H54 (cell line): ENCODE results near the gene C7orf57.

Experiments used
- DNase-seq: peaks from one replicate; pipeline ENCODE4 v3.0.0; 2011; ENCODE audit warnings: low spot score, mixed read lengths; ENCODE audit not compliant: insufficient read length
- FAIRE-seq: peaks from 3 replicates; lab custom pipeline; 2011; peaks lifted over from hg19 to GRCh38; lab: Jason Lieb, UNC
- POLR2A ChIP-seq: IDR thresholded peaks from 2 replicates; pipeline ENCODE4 v1.6.1; 2011; ENCODE audit warnings: low read depth, mild to moderate bottlenecking, low read length

C7orf57 gene

DNA sequence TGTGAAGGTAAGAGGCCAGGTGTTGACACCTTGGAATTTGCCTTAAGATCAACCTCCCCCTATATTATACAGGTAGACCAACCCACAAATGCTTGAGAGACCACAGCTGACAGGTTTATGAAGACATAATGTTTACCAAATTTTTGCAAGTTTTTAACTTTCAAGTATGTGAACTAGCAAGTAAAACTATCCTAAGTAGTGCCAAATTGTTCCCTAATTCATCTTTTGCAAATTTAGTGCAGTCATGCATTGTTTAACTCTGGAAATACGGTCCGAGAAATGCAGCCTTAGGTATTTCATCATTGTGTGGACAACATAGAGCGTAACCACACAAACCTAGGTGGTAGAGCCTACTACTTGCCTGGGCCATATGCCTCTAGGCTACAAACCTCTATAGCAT, 64.4 kb downstream of the C7orf57 start:
- no peak for TF ChIP-seq POLR2A
- FAIRE-seq = no peak
- DNase-seq = no peak

DNA sequence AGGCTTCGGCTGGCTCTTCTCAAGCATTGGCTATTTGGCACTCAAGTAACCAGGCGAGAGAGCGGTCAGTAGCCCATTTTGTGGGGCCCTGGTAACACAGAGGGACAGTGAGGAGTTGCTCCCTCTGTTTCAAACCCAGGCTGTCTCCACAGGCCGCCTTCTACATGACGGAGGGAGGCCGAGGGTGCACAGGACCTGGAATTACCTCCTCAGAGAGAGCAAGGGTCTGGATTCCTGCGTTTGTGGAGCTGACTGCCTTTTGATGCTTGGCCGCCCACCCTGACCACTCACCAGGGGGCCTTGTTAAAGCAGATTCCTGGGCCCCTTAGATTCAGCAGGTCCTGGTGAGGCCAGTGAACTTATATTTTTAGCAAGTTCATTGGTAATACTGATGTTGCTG, 66.0 kb downstream of the C7orf57 start:
- no peak for TF ChIP-seq POLR2A
- DNase-seq (no peak), FAIRE-seq (no peak)

DNA sequence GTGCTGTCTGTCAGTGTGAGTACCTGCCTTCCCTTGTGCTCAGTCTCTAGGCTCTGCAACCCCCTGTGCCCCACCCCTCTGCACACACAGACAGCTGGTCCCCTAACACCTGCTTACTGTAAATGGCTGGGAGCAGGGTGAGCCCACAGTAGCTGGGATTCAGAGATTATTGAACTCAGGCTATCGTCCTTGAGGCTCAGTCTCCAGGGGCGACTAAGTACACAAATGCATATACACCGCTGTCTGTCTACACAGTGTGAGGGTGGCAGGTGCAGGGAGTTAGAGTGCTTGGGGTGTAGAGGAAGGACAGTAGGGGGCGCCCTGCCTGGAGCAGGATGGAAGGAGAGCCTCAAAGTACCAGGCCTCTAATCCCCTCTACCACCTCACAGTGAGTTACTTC, 66.6 kb downstream of the C7orf57 start:
- TF ChIP-seq POLR2A = no peak
- FAIRE-seq = no peak
- no peak for DNase-seq

DNA sequence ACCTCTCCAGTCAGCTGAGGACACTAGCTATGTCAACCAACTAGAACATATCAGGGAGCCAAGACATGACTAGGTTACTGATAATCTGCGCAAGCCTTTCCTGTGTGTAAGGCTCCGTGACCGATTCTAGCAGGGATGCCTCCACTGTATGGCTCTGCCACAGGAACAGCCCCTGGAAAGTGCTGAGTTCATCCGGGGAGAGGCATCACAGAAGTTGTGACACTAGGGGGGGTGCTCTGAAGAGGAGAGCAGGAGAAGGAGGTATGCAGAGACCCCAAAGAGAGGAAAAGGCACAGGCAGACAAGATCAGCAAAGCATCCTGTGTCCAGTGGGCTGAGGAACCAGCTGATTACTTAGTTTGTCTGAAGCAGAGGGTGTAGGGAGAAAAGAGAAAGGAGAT, 67.2 kb downstream of the C7orf57 start:
- no peak for DNase-seq
- FAIRE-seq = no peak
- no peak for TF ChIP-seq POLR2A

DNA sequence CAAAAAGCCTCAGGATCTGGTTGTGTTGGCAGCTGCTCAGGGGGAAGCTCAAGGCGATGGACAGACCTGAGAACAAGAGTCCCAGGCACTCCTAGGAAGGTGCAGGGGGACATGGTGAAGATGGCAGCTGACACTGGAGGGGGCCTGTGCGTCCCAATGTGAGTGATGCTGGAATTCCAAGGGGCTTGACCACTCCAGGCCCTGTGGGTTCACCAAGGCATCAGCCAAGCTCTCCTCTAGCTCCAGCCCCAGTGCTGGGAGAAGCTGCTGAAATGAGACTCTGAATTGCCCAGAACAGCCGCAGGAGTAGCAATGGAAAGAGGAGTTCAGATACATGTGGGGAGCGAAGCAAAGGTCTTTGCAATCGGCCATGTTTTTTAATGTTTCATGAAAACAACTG, 69.7 kb downstream of the C7orf57 start:
- DNase-seq (no peak), FAIRE-seq (no peak)
- TF ChIP-seq POLR2A = no peak

DNA sequence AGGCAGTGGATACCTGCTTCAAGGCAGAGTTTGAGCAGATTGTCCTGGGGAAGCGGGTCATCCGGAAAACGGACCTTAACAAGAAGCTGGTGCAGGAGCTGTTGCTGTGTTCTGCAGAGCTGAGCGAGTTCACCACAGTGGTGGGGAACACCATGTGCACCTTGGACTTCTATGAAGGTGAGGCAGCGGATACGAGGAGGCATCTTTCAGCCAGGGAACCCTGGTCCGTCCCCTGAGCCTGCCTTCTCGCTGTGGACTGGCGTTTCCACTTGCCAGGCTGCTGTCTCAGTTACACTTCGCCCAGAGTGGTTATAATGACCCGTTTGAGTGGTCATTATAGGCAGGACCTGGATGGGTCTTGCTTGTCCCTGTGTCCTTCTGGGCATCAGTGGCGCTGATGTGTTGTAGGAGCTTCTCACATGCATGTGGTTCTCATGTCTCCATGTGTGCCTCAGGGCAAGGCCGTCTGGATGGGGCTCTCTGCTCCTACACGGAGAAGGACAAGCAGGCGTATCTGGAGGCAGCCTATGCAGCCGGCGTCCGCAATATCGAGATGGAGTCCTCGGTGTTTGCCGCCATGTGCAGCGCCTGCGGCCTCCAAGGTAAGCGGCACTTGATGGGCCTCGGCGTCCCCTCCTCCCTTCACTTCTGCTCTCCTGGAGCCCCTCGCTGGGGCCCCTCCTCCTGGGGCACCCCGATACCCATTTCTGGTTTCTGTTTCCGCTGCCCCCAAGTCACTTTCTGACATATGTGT, 71.7 kb downstream of the C7orf57 start:
- DNase-seq = no peak
- no peak for FAIRE-seq
- no peak for TF ChIP-seq POLR2A

DNA sequence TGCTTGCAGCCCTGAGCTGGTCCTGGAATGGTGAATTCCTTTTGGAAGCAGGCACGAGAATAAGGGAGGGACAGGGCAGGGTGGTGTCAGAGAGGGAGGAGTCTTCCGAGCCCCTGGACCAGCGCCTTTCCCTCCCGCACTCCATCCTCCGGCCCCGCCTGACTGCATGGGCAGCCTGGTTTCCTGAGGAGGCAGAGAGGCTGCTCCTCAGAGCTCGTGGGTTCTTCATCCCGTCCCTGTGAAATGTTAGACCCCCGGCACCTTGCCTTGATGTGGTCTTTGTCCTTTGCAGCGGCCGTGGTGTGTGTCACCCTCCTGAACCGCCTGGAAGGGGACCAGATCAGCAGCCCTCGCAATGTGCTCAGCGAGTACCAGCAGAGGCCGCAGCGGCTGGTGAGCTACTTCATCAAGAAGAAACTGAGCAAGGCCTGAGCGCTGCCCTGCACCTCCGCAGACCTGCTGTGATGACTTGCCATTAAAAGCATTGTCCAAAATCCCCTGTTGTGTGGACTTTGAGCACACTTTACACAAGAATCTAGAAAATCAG, 72.7 kb downstream of the C7orf57 start:
- no peak for TF ChIP-seq POLR2A
- DNase-seq (no peak), FAIRE-seq (no peak)

DNA sequence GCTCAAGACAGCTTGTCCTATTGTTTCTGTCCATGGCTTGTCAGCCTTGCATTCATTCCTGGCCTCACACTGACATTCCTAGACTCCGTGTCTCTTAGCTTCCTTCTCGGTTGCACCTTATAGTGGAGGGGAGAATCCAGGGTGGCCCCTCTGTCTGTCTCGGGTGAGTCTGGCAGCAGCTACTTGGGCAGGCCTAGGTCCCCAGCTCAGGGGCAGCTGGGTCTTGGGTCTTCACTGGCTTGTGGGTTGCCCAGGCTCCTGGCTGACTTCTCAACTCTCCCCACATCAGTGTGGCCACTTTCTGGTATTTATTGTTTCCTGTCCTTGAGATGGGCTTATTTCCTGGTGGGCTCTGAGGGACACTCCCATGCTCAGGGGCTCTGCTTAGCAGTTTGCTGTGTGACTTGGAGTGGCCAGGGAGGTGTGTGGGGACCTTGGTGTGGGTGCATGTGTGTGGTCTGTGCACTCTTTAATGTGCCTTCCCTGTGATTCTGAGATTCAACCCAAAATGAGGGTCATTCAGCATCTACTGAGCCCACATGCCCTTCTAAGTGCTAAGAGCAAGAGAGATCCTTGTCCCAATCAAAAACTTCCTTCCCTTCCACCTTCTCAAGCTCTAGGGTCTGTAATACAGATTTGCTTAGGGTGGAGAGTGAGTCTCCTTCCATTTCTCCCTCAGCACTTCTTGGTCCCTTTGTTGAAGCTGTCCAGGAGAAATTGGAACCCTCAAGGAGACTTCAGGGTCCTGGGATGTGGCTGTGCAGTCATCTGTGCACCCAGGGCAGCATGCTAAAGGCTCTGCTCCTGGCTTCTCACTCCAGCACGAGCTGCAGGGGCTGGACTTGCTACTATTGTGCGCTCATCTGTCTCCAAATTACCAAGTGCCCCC, 73.9 kb downstream of the C7orf57 start:
- DNase-seq = no peak
- FAIRE-seq = no peak
- TF ChIP-seq POLR2A = no peak

DNA sequence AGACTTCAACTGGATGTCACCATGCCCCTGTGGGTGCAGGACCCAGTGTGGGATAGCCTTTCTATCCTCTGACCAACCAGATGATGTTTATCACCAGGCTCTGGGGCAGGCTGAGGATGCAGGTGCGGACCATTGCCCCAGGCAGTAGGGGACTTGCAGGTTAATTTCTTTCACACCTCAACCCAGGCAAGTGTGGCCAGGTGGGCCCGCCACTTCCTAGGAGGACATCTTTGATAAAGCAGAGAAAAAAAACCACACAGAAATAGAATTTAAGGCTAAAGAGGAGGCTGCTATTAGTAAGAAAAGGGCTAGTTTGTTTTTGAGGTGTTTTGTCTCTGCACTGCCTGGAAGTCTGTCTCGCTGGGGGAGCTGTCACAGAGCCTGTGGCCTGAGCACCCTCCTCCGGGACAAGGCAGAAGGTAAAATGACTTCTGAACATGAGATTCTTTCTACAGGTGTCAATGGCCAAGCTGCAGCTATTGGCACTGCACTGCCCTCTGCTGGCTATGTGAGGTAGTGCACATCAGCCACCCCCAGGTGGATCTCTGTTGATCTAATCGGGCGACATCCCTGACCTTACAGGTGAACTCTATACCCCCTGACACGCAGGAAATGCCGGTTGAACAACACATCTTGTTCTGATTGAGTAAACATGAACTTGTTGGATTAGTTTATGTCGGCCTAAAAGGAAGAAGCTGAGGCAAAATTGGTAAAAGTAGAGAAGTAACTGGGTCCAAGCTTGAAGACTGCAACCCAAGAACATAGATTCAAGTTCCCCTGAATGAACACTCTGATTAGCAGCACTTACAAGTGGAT, 74.7 kb downstream of the C7orf57 start:
- DNase-seq = peak; percentile 62
- peak; percentile 15 for FAIRE-seq
- TF ChIP-seq POLR2A = no peak

DNA sequence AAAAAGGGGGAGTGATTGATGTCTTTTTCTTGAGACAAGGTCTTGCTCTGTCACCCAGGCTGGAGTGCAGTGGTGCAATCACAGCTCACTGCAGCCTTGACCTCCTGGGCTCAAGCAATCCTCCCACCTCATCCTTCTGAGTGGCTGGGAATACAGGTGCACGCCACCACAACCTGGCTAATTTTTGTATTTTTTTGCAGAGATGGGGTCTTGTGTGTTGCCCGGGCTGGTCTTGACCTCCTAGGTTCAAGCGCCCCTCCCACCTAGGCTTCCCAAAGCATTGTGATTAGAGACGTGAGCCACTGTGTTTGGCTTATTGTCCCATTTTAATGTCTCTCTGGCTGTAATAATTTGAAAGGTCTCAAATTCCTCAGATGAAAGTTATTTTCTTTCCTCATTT, 75.5 kb downstream of the C7orf57 start:
- TF ChIP-seq POLR2A = no peak
- FAIRE-seq (no peak), DNase-seq (no peak)
